ENCODE data around the gene MTA1.

MTA1 gene

GRCh38 chr14:105419195-105420091 is at the start of gene MTA1:
TSS of gene MTA1 (plus strand) at chr14:105419827. CDS start at chr14:105420036, 209 bp downstream.
- in situ Hi-C loops (cut with MboI; ENCODE audit: low sequenced_read_pairs): no loop called here

DNA sequence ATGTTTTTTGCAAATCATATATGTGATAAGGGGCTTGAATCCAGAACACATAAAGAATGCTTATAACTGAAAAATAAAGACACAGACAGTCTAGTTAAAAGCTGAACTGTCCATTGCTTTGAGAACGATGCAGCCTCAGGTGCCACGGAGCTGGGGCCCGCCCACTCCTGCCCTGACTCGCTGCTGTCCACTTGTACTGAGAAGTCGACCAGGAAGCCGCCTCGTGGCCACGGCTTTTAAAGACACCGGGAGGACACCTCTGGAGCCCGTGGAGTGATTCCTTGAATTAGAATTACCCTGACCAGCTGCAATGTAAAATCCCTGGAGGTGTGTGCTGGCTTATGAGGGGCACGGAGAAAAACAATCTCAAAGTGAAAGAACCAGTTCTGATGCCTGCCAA is 45.2 kb upstream of the MTA1 start:
- in situ Hi-C loops (cut with MboI; ENCODE audit: low sequenced_read_pairs): loop anchor here (25.0 kb wide), 1 partner anchor 113 kb away; the partner anchor contains the start of genes CRIP1 and TEDC1

- in situ Hi-C loops (cut with MboI; ENCODE audit: low sequenced_read_pairs): no loop called here
These were observed 44.0 kb upstream of the MTA1 start for GRCh38 chr14:105375635-105376057.

DNA sequence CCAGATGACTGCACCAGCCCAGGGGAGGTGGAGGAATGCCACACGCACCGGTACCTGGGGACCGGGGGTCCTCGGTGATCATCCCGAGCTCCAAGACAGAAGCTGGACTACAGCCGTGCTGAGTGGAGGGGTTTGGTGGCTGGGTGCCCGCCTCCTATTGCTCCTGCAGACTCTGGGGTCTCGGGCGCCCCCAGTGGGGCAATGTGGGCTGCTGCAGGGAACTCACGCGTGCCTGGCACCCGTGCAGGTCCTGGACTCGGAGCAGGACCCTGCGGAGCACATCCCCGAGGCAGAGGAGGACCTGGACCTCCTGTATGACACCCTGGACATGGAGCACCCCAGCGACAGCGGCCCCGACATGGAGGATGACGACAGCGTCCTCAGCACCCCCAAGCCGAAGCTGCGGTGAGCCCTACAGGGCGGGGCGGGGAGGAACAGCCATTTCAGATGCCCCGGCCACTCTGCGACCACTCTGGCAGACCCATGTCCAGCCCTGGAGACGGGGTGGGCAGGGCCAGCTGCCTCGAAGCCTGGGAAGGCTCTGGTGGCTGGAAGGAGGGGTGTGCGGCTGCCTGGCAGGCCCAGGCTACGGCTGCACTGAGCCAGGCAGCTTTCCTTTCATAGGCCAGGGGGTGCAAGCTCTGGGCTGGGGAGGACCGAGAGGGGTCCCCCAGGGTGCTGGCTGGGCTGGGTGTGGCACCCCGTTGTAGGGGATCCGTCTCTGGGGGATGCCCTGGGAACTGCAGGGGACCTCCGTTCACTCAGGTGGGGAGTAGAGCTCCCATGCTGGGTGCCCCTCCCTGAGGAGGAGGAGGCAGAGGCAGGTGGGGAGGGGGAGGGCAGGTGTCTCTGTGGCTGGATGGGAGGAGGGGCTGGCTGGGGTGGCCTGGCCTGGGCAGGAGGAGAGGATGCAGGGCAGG is 42.8 kb upstream of the MTA1 start:
- in situ Hi-C loops (cut with MboI; ENCODE audit: low sequenced_read_pairs): no loop called here

DNA sequence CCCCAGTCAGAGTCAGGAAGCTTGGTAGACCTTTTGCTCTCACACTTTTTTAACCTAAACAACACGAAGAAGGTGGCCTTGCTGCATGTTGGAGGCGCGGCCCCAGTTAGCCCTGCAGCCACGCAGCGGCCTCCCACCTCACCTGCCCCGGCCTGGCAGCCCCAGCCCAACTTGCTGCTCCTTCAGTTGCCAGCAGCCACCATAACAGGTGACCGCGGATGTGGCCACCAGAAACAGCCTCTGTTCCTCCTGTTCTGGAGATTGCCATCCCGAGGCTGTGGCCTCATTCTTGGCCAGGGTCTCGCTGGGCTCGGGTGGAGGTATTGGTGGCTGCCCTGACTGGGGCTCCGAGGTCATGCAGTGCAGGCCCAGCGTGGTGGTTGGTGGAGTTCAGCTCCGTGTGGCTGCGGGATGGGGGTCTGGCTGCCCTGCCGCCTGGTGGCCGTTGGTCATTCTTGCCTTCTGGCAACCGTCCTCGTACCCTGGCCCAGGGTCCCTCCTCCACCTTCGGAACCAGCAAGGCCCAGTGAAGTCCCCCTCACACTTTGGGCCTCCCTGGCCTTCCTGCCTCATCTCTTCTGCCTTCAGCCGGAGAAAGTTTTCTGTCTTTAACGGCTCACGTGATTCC is 42.0 kb upstream of the MTA1 start:
- in situ Hi-C loops (cut with MboI; ENCODE audit: low sequenced_read_pairs): no loop called here

DNA sequence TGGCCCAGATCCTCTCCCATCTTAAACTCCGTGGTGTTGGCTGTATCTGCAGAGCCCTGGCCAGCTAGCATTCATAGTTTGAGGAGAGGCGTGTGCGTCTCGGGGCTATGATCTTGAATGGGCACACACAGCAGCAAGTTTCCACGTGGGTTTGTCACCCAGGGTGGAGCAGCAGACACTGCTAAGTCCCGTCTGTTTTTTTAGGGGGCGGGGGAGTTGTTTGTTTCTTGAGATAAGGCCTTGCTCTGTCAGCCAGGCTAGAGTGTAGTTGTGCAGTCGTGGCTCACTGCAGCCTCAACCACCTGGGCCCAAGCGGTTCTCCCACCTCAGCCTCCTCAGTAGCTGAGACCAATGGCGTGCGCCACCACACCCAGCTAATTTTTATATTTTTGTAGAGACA is 41.4 kb upstream of the MTA1 start:
- in situ Hi-C loops (cut with MboI; ENCODE audit: low sequenced_read_pairs): no loop called here

GRCh38 chr14:105378873-105379685 is 40.5 kb upstream of the MTA1 start:
- in situ Hi-C loops (cut with MboI; ENCODE audit: low sequenced_read_pairs): no loop called here

GRCh38 chr14:105379946-105380345 is 39.7 kb upstream of the MTA1 start:
- in situ Hi-C loops (cut with MboI; ENCODE audit: low sequenced_read_pairs): no loop called here

- in situ Hi-C loops (cut with MboI; ENCODE audit: low sequenced_read_pairs): no loop called here
These were observed 38.9 kb upstream of the MTA1 start for GRCh38 chr14:105380756-105381155.

- in situ Hi-C loops (cut with MboI; ENCODE audit: low sequenced_read_pairs): no loop called here
These were observed 37.9 kb upstream of the MTA1 start for GRCh38 chr14:105381446-105382342.

DNA sequence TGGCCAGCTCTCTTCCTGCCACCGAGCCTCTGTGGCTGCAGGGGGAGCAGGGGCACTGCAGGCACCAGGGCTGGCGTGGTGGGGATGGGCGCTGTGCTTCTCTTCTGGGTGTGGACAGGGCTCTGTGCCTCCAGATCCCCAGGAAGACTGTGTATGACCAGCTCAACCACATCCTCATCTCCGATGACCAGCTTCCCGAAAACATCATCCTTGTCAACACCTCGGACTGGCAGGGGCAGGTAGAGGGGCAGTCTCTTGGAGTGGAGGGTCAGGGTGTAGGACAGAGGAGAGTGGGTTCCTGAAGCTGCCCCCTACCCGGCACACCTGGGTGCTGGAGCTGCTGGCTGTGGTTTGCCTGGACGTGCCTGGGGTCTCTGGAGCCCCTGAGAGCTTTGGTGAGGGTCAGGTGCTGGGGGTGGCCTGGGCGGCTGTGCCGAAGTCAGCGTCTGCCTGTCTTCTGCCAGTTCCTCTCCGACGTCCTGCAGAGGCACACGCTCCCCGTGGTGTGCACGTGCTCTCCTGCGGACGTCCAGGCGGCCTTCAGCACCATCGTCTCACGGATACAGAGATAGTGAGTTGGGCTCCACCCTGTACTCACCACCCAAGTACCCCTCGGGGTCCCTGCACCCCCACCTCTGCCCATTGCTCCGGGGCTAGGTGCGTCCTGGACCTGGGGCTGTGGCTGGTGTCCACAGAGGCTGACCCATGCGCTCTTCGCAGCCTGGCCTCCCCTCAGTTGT is 37.1 kb upstream of the MTA1 start:
- in situ Hi-C loops (cut with MboI; ENCODE audit: low sequenced_read_pairs): no loop called here

GRCh38 chr14:105383083-105383730 is 36.4 kb upstream of the MTA1 start:
- in situ Hi-C loops (cut with MboI; ENCODE audit: low sequenced_read_pairs): no loop called here

DNA sequence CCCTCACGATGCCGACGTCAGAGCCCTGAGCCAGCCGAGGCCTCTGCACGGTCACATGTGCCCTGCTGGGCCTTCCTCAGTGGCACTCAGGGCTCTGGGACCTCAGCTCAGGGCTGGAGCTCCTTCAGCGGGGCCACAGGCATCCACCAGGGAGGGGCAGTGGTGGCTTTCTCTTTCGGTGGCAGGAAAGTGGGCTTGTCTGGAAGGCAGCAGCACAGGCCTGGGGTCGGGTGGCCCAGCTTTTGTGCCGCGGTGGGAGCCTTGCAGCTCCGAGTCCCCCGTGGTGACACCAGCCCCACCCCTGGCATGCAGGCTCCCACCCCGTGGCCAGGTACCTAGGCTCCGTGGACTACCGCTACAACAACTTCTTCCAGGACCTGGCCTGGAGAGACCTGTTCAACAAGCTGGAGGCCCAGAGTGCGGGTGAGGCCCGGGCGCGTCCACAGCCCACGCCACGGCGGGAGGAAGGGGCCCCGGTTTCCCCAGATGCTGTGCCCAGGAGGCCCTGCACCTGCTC is 35.5 kb upstream of the MTA1 start:
- in situ Hi-C loops (cut with MboI; ENCODE audit: low sequenced_read_pairs): no loop called here

DNA sequence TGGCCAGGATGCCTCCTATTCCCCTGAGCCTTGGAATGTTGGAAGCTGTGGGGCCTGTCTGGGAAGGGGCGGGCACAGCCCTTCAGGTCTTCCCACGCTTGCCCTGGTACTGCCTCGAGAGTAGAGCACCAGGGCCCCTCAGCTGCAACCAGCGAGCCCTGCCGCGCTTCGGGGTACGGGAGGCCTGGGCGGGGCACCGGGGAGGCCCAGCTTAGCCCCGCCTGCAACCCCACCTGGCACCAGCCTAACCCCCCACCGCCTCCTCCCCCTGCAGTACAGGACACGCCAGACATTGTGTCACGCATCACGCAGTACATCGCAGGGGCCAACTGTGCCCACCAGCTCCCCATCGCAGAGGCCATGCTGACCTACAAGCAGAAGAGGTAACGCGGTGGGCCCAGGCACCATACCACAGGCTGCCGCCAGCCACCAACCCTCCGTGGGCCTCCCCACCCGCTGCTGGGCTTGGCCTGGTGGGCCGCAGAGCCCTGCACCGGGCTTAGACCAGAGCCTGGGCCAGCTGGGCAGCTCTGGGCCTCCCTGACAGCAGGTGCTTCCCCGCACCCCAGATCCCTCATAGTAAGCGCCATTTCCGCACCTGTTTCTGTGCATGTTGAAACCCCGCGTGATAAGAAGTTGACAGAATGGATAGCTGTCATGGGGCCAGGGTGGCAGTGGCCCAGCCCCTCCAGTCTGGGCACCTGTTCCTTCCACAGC is 34.9 kb upstream of the MTA1 start:
- in situ Hi-C loops (cut with MboI; ENCODE audit: low sequenced_read_pairs): no loop called here

- in situ Hi-C loops (cut with MboI; ENCODE audit: low sequenced_read_pairs): no loop called here
These were observed 34.3 kb upstream of the MTA1 start for GRCh38 chr14:105385322-105385637.

DNA sequence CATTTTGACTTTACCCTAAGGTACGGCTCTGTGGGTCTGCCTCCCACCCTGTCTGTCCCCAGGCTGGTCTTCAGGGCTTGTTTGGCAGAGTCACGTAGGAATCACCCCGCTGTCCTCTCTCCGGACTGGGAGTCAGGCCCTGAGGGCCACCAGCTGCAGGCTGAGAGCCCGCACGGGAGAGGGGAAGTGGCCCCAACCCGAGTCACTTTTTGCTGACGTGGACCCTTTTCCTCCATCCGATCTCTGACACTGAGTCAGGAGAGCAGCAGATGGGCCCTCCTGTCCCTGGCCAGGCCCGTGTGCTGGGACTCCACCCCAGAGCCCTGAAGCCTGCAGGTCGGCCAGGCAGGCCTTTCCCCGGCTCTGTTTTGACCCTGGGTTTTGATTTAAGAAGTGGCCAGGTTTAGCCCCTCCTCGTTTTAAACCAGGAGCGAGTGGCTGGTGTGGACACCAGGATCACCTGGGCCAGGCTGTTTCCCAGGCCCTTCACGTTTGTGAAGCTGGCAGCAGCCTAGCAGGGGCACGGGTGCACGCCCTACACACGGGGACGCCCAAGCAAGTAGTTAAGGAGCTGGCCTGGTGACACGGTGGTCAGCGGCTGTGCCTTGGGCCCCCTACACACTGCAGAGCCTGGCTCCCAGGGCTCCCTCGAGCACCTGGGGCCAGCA is 33.8 kb upstream of the MTA1 start:
- in situ Hi-C loops (cut with MboI; ENCODE audit: low sequenced_read_pairs): no loop called here

Measured in HL-60/S4 treated with retinoic acid at 250 ng/mL for 4 days and 3 days (cell line).